GM21515 (cell line): ENCODE data around the gene ACVR2B.
A peak's percentile ranks its signal among the peaks of the same experiment; 100 is the strongest.
"Not testable (repeated sequence)": the region's sequence is repeated elsewhere in the genome, so short reads cannot be mapped to it uniquely, and the experiment has no call there.

Experiments used
- ATAC-seq: cut with Tn5 transposase; IDR thresholded peaks from one replicate; pipeline ENCODE4 v1.9.1; 2021; ENCODE audit not compliant: unreplicated experiment

Gene ACVR2B

DNA sequence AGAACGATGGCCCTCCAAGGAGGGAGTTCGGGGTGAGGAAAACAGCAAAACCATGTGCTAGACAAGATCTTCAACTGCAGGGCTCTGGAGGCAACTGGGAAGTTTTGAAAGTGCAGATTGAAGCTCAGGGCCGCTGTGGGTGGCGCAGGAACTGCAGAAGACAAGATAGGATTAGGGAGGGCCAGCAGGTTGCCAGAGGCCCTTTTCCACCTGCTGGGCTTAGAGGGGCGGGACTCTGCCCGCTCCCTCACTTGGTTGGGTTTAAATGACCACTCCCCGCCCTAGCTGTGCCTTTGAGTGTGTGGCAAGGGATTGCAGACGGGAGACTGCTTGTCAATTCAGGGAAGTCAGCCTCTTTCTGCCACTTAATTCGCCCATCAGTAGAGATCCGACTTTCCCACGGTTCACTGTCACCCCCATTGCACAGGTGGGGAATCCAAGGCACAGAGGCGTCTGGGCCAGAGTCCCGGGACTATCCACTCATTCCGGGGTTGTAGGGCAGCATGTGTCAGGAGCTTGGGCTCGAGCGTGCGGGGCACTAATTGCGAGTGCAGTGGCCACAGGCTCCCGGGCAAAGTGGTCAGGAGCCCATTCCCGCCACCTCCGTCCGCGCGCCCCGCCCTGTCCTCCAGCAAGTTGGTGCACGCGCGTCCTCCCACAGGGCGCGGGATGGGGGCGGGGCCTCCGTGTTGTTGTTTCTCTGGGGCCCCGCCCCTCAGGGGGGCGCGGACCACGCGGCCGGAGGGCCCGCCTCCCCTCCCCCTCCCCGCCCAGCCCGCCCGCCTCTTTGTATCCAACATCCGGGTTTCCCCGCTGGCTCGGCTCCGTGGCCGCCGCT, at the start of gene ACVR2B:
Gene ACVR2B (plus strand): TSS at position 816 of the 838 bp plus-strand sequence. CDS start 433 bp downstream, outside the sequence.
- ATAC-seq, result peak; percentile 64

GRCh38 chr3:38404286-38404685, 49.4 kb upstream of the ACVR2B start:
- no peak for ATAC-seq

- ATAC-seq, result no peak
These were observed 42.1 kb upstream of the ACVR2B start for GRCh38 chr3:38411591-38411990.

GRCh38 chr3:38420758-38421157, 32.9 kb upstream of the ACVR2B start:
- not testable (repeated sequence) for ATAC-seq

DNA sequence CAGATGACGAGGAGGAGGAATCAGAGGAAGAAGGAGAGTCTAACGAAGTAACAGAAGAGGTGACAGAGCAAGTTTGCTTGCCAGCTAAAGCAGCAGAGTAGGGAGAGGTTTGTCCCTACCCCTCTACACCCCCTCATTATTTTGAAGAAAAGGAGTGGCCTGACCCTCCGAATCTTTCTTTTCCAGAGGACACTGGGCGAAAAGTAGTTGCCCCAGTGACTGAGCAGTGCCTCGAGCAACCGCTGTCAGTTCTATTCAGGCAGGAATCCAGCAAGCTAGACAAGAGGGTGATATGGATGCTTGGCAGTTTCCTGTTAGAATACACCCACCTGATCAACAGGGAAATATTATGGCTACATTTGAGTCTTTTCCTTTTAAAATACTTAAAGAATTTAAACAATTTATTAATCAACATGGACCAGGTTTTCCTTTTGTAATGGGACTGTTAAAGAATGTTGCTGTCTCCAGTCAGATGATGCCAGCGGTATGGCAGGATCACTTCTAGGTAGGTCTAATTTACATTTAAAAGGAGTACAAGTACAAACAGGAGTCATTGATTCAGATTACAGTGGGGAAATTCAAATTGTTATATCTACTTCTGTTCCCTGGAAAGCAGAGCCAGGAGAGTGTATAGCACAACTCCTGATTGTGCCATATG, 31.9 kb upstream of the ACVR2B start:
- ATAC-seq, result no peak

- ATAC-seq, result not testable (repeated sequence)
These were observed 26.8 kb upstream of the ACVR2B start for GRCh38 chr3:38426798-38427426.

DNA sequence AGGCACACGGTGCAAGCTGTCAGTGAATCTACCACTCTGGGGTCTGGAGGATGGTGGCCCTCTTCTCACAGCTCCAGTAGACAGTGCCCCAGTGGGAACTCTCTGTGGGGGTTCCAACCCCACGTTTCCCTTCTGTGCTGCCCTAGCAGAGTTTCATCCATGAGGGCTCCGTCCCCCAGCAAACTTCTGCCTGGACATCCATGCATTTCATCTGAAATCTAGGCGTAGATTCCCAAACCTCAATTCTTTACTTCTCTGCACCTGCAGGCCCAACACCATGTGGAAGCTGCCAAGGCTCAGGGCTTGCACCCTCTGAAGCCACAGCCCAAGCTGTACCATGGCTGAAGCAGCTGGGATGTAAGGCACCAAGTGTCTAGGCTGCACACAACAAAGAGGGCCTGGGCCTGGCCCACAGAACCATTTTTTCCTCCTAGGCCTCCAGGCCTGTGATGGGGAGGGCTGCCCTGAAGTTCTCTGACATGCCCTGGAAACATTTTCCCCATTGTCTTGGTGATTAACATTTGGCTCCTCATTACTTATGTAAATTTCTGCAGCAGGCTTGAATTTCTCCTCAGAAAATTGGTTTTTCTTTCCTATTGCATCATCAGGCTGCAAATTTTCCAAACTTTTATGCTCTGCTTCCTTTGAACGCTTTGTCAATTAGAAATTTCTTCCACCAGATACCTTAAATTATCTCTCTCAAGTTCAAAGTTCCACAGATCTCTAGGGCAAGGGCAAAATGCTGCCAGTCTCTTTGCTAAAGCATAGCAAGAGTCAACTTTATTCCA, 20.6 kb upstream of the ACVR2B start:
- ATAC-seq, result not testable (repeated sequence)

DNA sequence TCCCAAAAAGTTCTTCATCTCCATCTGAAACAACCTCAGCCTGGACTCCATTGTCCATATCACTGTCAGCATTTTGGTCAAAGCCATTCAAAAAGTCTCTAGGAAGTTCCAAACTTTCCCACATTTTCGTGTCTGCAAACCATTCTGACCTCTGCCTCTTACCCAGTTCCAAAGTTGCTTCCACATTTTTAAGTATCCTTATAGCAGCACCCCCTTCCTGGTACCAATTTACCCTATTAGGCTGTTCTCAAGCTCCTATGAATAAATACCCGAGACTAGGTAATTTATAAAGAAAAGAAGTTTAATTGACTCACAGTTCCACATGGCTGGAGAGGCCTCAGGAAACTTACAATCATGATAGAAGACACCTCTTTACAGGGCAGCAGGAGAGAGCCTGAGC, 20.0 kb upstream of the ACVR2B start:
- not testable (repeated sequence) for ATAC-seq

DNA sequence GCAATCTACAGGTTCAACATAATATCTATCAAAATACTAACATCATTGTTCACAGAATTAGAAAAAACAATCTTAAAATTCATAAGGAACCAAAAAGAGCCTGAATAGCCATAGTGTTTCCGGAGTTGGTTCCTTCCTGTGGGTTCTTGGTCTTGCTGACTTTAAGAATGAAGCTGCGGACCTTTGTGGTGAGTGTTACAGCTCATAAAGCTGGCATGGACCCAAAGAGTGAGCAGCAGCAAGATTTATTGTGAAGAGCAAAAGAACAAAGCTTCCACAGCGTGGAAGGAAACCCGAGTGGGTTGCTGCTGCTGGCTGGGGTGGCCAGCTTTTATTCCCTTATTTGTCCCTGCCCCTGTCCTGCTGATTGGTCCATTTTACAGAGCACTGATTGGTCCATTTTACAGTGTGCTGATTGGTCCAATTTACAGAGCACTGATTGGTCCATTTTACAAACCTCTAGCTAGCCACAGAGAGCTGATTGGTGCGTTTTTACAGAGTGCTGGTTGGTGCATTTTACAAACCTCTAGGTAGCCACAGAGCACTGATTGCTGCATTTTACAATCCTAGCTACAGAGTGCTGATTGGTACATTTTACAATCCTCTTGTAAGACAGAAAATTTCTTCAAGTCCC, 15.1 kb upstream of the ACVR2B start:
- ATAC-seq, result not testable (repeated sequence)

GRCh38 chr3:38443205-38443604, 10.5 kb upstream of the ACVR2B start:
- ATAC-seq, result not testable (repeated sequence)

DNA sequence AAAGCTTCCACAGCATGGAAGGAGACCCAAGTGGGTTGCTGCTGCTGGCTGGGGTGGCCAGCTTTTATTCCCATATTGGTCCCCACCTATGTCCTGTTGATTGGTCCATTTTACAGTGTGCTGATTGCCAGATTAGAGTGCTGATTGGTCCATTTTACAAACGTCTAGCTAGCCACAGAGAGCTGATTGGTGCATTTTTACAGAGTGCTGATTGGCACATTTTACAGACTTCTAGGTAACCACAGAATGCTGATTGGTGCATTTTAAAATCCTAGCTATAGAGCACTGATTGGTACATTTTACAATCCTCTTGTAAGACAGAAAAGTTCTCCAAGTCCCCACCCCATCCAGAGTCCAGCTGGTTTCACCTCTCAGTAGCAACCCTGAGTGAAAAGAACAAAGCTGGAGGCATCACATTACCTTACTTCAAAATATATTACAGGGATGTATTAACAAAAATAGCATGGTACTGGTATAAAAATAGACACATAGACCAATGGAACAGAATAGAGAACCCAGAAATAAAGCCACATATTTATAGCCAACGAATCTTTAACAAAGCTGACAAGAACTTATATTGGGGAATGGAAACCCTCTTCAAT, 7.5 kb upstream of the ACVR2B start:
- ATAC-seq, result no peak

DNA sequence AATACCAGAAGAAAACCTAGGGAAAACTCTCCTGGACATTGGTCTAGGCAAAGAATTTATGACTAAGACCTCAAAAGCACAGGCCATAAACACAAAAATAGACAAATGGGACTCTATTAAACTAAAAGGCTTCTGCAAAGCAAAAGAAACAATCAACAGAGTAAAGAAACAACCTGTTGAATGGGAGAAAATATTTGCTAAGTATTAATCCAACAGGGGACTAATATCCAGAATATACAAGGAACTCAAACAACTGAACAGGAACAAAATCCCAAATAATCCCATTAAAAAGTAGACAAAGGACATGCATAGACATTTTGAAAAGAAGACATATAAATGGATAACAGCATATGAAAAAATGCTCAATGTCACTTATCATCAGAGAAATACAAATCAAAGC, 6.9 kb upstream of the ACVR2B start:
- ATAC-seq, result no peak

- no peak for ATAC-seq
These were observed 2.8 kb upstream of the ACVR2B start for GRCh38 chr3:38450853-38451252.

GRCh38 chr3:38453913-38454177, 155 bp downstream of the ACVR2B start:
- no peak for ATAC-seq

DNA sequence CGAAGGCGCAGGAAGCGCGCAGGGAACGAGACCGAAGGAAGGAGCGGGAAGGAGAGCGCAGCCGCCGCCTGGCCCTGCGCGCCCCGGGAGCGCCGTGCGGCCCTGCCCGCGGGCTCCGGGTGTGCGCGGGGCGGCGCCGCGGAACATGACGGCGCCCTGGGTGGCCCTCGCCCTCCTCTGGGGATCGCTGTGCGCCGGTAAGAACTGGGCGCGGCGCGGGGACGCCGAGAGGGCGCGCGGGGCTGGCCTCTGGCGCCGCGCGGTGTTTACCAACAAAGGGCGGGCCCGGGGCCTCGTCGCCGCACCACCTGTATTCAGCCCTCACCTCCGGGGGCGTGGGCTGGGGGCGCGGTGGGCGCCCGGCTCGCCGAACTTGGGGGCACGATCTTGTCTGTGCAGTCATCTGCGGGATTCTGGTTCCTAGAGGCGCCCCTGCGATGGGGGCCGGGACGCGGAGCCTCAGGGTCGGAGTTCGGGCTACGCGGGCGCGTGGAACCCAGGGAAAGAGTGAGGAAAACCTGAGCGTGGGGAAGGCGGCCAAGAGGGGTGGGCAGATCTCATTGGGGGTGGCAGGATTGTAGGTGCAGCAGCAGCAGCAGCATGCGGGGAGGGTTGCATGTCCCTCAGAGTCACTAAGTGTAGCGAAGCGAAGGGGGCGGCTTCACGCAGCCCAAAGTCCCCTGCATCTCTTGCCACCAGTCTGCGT, 641 bp downstream of the ACVR2B start:
- ATAC-seq, result peak; percentile 36

DNA sequence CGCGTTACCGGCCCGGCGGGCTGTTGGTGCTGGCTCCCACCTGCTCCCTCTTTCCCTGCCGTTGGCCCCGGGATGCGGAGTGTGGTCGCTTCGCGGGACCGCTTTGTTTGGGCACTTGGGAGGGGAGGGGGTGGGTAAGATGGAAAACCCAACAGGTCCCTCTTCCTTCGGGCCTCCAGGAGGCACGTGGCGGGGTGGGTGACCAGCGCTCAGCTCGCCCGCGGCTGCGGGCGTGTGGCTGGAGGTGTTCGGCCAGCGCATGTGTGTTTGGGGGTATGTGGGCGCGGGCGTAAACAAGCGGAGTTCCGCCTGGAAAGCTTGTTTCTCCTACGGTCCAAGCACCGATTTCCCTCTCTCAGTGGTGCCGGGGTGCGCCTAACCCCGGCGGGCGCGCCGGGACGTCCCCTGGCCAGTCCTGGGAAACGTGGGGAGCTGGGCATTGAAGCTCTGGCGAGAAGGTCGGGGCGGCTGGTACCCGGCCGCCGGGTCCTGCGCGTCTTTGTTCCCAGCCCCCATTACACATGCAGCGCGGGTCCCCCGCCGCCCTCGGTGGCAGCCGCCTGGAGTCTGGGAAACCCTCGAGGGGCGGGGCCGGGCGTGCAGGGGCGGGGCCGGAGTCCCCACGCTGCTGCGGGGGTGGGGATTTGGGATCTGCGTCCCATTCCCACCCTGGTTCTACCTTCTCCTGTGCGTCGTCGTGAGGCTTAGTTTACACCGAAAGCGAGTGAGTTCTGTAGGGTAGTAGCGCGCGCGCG, 1.4 kb downstream of the ACVR2B start:
- ATAC-seq, result peak; percentile 26

DNA sequence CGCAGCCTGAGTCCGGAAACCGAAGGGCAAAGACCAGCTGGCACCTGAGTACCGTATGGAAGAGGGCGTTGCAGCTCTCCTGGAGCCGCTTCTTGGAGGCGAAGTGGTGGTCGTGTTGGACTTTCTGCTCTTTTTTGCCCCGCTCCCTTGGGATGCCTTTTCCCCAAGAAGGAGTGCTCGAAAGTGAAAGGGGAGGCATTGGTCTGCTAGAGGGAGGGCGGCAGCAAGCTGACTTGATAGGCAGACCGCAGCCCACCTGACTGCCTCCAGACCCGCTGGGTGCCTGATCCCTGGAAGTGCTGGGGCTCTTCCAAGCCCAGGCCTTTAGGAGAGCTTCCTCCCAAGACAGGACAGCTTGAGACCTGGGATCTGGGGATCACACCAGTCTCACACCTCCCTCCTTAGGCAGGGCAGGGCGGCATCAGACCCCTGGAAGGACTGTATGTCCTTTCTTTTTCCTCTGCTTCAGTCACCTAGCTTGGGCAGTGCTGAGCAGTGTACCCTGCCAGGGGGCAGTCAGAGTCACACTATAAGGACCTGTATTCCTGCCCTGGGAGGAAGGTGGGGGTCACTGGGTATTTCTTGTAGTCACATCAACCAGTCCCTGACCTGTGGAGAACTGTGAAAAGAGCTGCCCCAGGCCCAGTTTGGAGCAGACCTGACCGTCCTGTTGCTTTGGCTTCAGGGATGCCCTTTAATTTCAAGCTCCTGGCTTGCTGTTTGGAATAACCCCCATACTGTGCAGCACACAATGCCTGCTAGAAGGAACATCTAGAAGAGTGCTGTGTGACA, 2.1 kb downstream of the ACVR2B start:
- peak; percentile 40 for ATAC-seq
